PC-3 (cell line): ENCODE results near the gene CHRNA4.

Source experiments
- CTCF ChIP-seq: fragments of 300-600 bp; sonication (generic); conservative IDR thresholded peaks from 2 replicates; pipeline ENCODE4 v1.5.1; 2017; ENCODE audit warnings: antibody characterized with exemption, low read depth, mild to moderate bottlenecking, low read length
- EZH2 ChIP-seq: fragments of 300-600 bp; sonication (generic); IDR thresholded peaks from one replicate; pipeline ENCODE4 v1.6.1; 2017; ENCODE audit warnings: antibody characterized with exemption, mild to moderate bottlenecking, low read length; ENCODE audit not compliant: unreplicated experiment
- EZH2phosphoT487 ChIP-seq: fragments of 300-600 bp; sonication (generic); IDR thresholded peaks from 2 replicates; pipeline ENCODE4 v1.6.1; 2018; ENCODE audit warnings: mild to moderate bottlenecking, antibody characterized with exemption, low read length, borderline replicate concordance

DNA sequence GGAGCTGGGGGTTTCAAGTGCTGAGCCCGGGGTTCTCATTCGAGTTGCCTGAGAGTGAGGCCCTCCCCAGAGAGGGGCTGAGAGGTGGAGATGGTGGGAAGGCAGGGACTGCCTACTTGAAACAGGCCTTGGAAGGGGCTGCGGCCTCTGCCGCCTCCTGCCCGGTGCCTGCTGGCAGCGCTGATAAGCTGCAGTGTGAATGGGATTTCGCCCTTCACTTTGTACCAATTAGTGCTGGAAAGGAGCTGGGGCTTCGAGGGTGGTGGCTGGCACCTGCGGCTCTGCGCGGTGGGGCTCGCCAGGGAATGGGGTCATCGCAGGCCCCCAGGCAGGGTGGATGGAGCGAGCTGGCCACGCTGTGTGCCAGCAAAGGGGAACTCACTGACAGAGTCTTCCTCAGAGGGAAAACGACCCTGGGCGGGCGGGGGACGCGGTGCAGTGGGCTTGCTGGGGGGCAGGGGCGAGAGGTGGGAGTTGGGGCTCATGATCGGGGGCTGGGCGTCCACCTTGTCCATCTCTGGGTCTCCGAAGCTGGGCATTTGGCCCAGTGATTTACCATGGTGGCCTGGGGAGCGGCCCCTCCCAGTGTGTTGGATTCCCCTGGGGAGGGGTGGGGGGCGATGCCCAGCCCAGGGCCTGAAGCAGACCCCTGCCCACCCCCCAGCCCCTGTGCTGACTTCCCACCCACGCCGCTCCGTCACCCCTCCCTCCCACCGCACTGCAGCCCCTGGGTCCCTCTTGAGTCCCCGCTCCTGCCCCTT lies 45.2 kb downstream of the CHRNA4 start:
- TF ChIP-seq CTCF = no peak
- no peak for TF ChIP-seq EZH2
- TF ChIP-seq EZH2phosphoT487 = no peak
